OCI-M1 (cell line): ENCODE measurements around the gene GDPD3.

Experiments used
- DNase-seq: peaks from one replicate; lab custom pipeline; 2025; lab: John Stamatoyannopoulos, UW

Gene GDPD3

GRCh38 chr16:30077656-30078055 is 35.7 kb downstream of the GDPD3 start:
- no peak for DNase-seq

- no peak for DNase-seq
Observed at GRCh38 chr16:30076276-30076791, 37.0 kb downstream of the GDPD3 start.

- peak; percentile 95 for DNase-seq
Observed at GRCh38 chr16:30075503-30076275, 37.6 kb downstream of the GDPD3 start, which contains the start of gene PPP4C. Gene PPP4C, plus strand, starts transcription at chr16:30075994. Its CDS starts 384 bp downstream, at chr16:30076378.

- DNase-seq, result no peak
Observed at GRCh38 chr16:30070490-30070889, 42.8 kb downstream of the GDPD3 start.

- DNase-seq, result peak; percentile 25
Observed at GRCh38 chr16:30069611-30070462, 43.5 kb downstream of the GDPD3 start.

GRCh38 chr16:30068750-30069610 is 44.4 kb downstream of the GDPD3 start:
- DNase-seq, result peak; percentile 43

GRCh38 chr16:30068333-30068732 is 45.0 kb downstream of the GDPD3 start:
- no peak for DNase-seq

- DNase-seq, result no peak
Observed at GRCh38 chr16:30067584-30067916, 45.8 kb downstream of the GDPD3 start.

GRCh38 chr16:30066761-30067583 is 46.4 kb downstream of the GDPD3 start:
- no peak for DNase-seq

GRCh38 chr16:30065943-30066760 is 47.2 kb downstream of the GDPD3 start:
- DNase-seq, result peak; percentile 71

- peak; percentile 99 for DNase-seq
Observed at GRCh38 chr16:30065102-30065942, 48.0 kb downstream of the GDPD3 start, which contains the start of gene ALDOA. Gene ALDOA, plus strand, starts transcription at chr16:30065760. Its CDS starts 1,138 bp downstream, at chr16:30066898.

- no peak for DNase-seq
Observed at GRCh38 chr16:30064729-30065101, 48.6 kb downstream of the GDPD3 start.

GRCh38 chr16:30063893-30064728 is 49.2 kb downstream of the GDPD3 start:
- DNase-seq, result peak; percentile 89

- DNase-seq, result no peak
Observed at GRCh38 chr16:30063278-30063892, 50.0 kb downstream of the GDPD3 start.

- DNase-seq, result no peak
Observed at GRCh38 chr16:30060836-30061554, 52.3 kb downstream of the GDPD3 start.

- no peak for DNase-seq
Observed at GRCh38 chr16:30060346-30060745, 53.0 kb downstream of the GDPD3 start.

- DNase-seq, result peak; percentile 47
Observed at GRCh38 chr16:30054959-30055553, 58.3 kb downstream of the GDPD3 start.
